Nucleus accumbens (tissue), 56 donors: Measurements from ENCODE around the gene RAPGEF2.
A peak's percentile ranks its signal among the peaks of the same experiment; 100 is the strongest.

Experiments used
- DNase-seq, 56 donors: peaks; one replicate each; lab custom pipeline; 2025; lab: John Stamatoyannopoulos, UW

Gene RAPGEF2

GRCh38 chr4:159188646-159189045 is 85.8 kb downstream of the RAPGEF2 start:
- DNase-seq, result no peak

- DNase-seq, result no peak
Measured at GRCh38 chr4:159190651-159191050, 87.8 kb downstream of the RAPGEF2 start.

GRCh38 chr4:159191989-159192388 is 89.1 kb downstream of the RAPGEF2 start:
- DNase-seq, result no peak

GRCh38 chr4:159193046-159193620 is 90.3 kb downstream of the RAPGEF2 start:
- DNase-seq, result no peak

GRCh38 chr4:159195361-159195769 is 92.5 kb downstream of the RAPGEF2 start:
- DNase-seq, result no peak

GRCh38 chr4:159197260-159197884 is 94.5 kb downstream of the RAPGEF2 start:
- DNase-seq, result peak in 6 of 56 donors; percentile 1 to 29 (median 16)

GRCh38 chr4:159197885-159198269 is 95.0 kb downstream of the RAPGEF2 start:
- no peak for DNase-seq

GRCh38 chr4:159199826-159200225 is 96.9 kb downstream of the RAPGEF2 start:
- DNase-seq, result no peak

GRCh38 chr4:159201168-159201567 is 98.3 kb downstream of the RAPGEF2 start:
- DNase-seq, result no peak

GRCh38 chr4:159204566-159204965 is 101.7 kb downstream of the RAPGEF2 start:
- DNase-seq, result no peak

GRCh38 chr4:159205466-159205865 is 102.6 kb downstream of the RAPGEF2 start:
- no peak for DNase-seq

GRCh38 chr4:159206427-159206871 is 103.6 kb downstream of the RAPGEF2 start:
- DNase-seq, result no peak

GRCh38 chr4:159209249-159209648 is 106.4 kb downstream of the RAPGEF2 start:
- DNase-seq, result no peak

GRCh38 chr4:159210975-159211374 is 108.1 kb downstream of the RAPGEF2 start:
- no peak for DNase-seq

GRCh38 chr4:159212675-159213293 is 109.9 kb downstream of the RAPGEF2 start:
- no peak for DNase-seq

GRCh38 chr4:159216834-159217233 is 114.0 kb downstream of the RAPGEF2 start:
- DNase-seq, result no peak

GRCh38 chr4:159219862-159220261 is 117.0 kb downstream of the RAPGEF2 start:
- DNase-seq, result no peak

- DNase-seq, result no peak
Measured at GRCh38 chr4:159220353-159220752, 117.5 kb downstream of the RAPGEF2 start.

- no peak for DNase-seq
Measured at GRCh38 chr4:159221280-159221679, 118.4 kb downstream of the RAPGEF2 start.

GRCh38 chr4:159222043-159222552 is 119.2 kb downstream of the RAPGEF2 start:
- peak in 1 of 56 donors; percentile 7 for DNase-seq

GRCh38 chr4:159224408-159224807 is 121.5 kb downstream of the RAPGEF2 start:
- DNase-seq, result no peak

GRCh38 chr4:159227378-159227777 is 124.5 kb downstream of the RAPGEF2 start:
- no peak for DNase-seq
